Fibroblast of skin of right quadriceps (primary cell): Measurements from ENCODE around the gene TMEM131.
"Not testable (repeated sequence)": the region's sequence is repeated elsewhere in the genome, so short reads cannot be mapped to it uniquely, and the experiment has no call there.

ENCODE experiments used
- DNase-seq: peaks from one replicate; pipeline ENCODE4 v3.0.0-alpha.2; 2013

TMEM131 gene

GRCh38 chr2:97717613-97717995 is 278.1 kb downstream of the TMEM131 start:
- no peak for DNase-seq

DNA sequence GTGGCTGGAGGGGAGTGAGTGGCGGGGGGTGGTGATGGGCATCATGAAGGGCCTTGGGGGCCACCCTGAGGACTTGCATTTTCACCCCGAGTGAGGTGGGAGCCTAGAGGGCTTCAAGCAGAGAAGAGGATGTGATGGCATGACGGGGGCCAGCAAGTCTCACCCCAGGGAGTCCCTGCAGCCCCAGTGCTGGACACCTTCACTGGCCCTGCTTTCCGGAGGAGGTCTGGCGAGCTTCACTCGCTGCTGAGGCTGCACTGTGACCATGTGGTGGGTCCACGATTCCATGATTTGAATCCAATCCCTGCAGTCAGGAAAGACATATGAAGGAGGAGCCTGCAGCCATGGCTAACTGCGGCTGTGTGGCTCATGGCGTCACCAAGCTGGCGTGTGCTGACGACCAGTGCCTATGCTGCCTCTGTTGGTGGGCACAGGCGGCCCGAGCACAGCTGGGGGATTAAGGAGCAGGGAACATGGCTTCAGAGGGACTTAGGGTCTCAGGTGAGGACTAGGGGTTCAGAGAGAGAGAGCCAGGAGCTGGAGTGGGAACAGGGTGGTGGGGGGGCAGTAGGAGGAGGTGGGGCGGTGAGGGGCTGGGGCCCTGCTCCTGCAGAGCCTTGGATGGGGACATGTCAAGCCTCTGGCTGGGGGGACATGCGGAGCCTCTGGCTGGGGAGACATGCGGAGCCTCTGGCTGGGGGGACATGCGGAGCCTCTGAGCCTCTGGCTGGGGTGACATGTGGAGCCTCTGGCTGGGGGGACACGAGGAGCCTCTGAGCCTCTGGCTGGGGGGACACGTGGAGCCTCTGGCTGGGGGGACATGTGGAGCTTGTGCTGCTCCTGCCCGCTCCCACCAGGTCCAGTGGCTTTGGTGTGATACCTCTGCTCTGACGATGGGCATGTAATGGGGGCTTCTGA is 278.8 kb downstream of the TMEM131 start:
- no peak for DNase-seq

DNA sequence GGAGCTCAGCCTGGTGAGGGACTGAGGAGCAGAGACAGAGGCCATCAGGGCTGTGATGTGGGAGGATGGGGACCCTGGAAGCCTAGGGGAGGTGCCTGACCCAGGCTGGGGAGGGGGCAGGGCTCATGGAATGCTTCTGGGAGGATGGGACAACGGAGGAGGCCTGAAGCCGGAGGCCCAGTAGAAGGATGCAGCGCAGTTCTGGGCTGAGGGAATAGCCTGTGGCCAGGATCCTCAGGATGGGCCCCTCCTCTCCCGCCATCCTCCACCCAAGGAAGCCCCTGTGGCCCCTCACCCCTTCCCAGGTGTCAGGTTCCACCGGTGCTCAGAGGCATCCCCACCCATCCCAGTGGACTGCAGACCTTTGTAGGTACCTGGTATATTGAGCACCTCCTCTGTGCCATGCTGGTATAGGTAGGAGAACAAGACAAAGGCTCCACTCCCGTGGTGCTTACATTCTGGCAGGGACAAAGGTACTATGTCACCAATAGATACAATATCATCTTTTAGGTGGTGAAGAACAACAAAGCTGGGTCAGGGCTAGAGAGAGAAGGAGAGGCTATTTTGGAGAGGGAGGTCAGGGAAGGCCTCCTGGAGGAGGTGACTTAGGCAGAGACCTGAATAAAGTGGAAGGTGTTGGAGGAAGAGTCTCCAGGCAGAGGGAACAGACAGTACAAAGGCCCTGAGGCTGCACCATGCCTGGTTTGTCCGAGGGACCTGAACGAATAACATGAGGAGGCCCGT is 279.6 kb downstream of the TMEM131 start:
- no peak for DNase-seq

DNA sequence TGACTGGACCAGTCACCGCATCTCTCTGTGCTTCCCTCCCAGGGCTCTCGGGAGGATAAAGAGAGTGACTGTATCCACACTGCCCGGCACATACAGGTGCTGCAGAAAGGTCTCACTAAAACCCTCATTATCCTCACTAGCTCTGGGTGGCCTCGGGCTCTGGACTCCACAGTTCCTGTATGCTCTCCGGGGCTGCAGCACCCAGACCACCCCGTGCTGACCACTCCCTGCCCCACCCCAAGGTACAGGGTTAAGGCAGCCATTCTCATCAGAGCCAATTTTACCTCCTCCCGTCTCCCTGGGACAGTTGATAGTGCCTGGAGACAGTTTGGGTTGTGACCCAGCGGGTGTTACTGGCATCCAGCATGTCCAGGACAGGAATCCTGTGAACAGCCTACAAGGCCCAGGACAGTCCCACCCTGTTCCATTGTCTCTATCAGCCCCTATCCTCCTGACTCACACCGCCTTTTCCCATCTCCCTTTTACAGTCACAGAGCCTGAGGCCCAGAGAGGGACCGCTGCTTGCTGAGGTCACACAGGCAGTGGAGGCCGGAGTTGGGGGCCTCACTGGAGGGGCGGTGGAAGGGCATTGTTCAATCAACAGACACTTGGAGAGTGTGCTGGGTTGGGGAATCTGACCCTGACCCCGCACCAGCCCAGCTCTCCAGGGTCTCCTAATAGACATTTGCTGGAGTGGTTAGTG is 280.6 kb downstream of the TMEM131 start:
- no peak for DNase-seq

DNA sequence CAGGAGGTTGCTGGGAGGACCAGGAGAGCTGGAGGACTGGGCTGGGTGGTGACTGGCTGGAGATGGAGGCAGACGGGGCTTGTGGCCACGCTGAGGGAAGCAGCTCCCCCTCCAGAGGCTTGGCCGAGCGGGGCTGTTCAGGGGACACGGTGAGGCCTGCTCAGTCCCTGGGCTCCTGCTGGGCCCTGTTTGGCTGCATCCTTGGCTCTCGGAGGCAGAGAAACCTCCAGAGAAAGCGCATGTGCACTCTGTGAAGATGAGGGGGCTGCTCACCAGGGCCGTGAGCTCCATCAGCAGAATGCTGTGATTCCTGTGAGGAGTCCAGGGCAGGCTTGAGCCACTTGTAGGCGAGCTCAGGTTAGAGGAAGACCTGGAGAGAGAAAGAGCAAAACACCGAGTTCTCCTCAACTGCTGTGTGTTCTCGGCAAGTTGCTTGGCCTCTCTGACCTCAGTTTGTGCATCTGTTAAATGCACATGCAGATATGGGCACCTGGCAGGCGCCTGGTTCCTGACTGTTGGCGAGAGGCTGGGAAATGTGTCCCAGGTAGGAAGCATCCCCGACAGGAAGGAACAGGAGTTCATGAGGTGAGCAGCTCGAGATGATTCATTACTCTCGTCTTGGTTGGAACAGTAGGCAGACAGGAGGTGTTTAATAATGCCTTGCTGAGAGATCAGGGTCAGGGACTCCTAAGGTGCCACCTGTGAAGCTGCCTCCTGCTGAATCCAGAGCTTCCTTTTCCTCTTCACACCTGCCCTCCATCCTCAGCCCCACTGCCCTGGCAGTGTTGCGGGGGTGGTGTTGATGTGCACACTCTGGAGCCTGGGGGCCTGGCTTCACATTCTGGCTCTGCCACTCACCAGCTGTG is 281.4 kb downstream of the TMEM131 start:
- no peak for DNase-seq

DNA sequence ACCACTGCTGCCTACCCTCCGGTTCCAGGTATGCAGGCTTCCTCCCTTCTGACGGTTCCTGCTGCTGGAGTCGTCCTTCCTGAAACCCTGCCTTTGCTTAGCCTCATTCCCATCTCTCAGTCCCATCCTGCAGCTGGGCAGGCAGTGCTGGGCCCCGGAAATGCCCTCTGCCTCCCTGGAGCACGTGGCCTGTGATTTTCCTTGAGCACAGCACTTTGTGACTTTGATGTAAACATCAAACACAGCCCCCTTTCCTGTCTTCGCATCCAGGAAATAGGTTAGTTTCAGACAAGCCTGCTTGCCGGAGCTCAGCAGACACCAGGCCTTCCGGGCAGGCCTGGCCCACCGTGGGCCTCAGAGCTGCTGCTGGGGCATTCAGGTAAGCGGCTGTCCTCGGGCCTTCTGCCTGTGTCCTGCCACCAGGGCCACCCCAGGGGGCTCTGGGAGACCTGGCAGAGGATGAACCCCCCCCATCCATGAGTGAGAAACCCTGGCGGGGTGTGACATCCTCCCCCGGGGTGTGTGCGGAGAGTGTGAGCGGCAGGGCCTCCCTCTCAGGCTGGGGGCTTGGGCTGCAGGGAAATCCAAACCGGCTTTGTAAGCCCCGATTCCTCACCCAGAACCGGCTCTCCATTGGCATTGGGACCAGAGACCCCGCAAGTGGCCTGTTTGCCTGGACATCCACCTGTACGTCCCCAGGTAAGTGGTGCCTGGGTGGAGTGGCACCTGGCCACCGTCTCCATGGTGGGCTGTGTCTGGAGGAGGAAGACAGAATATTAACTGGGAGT is 282.3 kb downstream of the TMEM131 start, which contains the start of gene ZAP70:
Gene ZAP70, plus strand, starts transcription at position 281 of the 788 bp plus-strand sequence. CDS start 10,461 bp downstream, outside the sequence.
- no peak for DNase-seq

DNA sequence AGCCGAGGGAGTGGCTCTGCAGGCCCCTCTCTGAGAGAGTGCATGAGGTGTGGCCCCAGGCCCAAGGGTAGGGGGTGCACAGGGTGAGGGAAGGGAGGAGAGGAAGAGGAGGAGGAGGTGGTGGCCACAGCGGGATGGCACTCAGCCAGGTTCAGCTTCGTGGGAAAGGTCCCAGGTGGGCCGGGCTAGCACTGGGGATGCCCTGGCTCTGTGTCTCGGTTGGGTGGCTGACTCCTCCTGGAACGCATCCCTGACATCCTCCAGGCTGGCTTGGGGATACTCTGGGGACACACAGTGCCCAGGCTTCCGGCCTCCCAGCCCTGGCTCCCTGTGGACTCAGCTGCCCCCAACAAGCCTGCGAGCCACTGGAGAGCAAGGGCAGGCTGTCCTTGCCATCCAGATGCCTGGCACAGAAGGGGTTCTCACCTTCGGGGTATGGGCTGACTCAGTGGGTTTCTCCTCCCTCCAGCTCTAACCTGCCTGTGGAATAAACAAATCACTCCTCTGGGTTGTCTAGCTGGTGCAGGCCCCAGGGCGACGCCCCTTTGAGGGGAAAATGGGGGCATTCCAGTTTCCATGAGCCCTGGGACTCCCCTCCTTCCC is 283.0 kb downstream of the TMEM131 start:
- no peak for DNase-seq

GRCh38 chr2:97712175-97712574 is 283.6 kb downstream of the TMEM131 start:
- DNase-seq, result not testable (repeated sequence)

DNA sequence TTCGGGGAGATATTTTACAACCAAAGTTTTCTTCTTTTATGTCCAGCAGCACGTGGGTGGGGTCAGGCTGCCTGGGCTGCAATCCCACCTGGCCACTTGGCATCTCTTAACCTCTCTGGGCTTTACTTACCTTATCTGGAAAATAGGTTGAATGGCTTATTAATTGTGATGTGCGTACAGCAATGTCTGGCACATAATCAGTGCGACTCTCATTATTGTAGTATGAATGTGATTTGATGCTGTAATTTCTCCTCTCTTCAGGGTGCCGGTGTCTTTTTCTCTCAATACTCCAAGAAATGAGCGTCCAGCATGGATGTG is 284.4 kb downstream of the TMEM131 start:
- no peak for DNase-seq

DNA sequence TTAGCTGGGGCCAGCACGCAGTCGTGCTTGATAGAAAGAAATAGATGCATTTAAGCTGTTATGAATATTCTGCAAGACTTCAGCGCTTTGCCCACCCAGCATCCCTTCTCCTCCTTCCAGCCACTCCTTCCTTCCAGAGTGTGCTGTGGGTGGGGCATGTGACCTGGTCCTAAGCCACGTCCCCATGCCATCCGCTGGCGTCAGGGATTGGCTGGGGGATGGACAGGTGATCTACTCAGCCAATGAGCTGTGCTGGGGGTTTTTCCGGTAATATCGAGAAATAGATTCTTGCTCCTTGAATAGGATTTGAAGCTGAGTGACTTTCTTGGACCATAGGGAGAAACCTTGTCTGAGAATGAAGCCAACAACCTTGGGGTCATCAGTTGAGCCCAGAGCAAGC is 287.1 kb downstream of the TMEM131 start:
- DNase-seq, result no peak

- no peak for DNase-seq
Measured at GRCh38 chr2:97708048-97708380, 287.7 kb downstream of the TMEM131 start.

DNA sequence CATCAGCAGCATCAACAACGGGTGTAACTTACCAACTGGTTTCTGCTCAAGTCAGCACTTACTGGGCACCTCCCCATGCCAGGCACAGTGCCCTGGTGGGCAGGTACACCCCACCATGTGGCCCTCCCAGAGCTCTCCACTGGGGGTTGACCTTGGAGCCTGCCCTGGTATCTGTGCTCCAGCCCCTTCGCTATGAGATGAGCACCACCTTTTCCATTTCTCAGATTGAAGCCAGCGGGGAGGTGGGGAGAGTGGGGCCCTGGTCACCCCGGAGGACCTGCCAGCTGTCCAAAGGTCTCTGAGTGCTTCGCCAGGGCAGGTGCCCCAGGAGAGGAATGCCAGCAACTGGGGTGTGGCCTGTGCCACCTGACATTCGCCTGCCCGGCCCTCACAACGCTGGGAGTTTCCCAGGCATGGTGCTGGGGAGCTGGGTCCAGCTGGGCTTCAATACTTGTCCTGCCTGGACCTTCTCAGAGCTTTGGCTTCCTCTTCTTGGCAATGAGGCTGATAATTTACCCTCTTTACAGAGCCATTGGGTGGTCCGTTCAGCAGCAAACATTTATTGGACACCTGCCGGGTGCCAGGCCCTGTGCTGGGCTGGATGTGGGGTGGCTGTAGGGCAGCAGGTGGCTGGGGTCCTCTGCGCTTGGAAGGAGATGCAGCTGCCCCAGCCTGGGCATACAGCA is 288.2 kb downstream of the TMEM131 start:
- no peak for DNase-seq

DNA sequence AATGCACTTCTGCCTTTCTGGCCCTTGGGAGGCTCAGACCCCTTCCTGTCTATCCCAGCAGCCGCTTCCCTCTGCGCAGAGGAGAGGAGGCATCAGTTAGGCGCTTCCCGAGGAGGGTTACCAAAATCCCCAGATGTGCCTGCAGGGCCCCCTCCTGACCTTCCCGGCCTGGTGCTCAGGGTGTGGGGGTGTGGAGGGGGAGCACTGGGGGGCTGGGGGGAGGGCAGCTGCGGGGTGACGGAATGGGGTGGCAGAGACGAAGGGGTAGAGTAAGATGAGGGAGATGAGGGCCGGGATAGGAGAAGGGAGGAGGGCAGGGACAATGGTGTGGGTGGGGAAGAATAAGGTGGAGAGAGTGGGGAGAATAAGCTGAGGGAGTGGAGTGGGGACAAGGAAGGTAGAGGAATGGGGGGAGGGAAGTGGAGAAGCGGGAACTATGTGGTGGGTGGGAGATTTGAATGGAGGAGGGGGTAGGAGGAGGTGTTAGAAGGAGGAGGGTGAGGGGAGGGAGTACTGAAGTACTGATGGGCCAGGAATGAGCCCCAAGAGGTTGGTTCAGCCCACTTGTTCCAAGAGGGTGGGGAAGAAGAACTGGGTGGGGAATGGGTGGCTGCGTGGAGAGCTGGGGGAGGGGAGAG is 288.9 kb downstream of the TMEM131 start:
- DNase-seq, result no peak
